22Rv1 (cell line): ENCODE data around the gene HTR7.

Source experiments
- H3K27ac ChIP-seq: fragments of 450-650 bp; 2 replicates; pipeline ENCODE4 v1.5.1; 2017
- ZFX ChIP-seq: fragments of 450-650 bp; IDR thresholded peaks from 2 replicates; pipeline ENCODE4 v1.6.1; 2017; ENCODE audit warnings: antibody characterized with exemption, borderline replicate concordance
- TF ChIP-seq, protein P1 (sequence below): fragments of 450-650 bp; IDR thresholded peaks from 2 replicates; pipeline ENCODE4 v1.5.1; 2017; ENCODE audit warnings: mild to moderate bottlenecking

The HTR7 gene

DNA sequence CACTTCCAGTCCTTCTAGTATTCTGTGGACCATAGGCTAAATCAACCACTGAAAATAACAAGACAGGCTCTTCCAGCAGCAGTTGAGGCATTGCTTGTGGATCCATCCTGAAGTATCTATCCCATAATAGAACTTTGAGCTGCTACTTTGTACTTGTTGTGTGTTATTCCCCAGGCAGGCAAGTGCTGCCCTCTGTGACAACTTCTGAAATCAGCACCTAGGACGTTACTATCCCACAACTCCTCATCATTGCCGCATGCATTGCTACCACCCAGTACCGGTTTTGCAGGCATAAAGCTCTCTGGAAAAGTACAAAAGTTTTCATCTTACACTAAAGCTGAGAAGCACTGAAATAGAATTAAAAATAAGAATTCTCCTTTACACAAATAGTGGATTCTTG, 145.3 kb downstream of the HTR7 start:
- H3K27ac ChIP-seq: no peak overlapping the region
- TF ChIP-seq ZFX: no peak
- TF ChIP-seq, protein P1, sequence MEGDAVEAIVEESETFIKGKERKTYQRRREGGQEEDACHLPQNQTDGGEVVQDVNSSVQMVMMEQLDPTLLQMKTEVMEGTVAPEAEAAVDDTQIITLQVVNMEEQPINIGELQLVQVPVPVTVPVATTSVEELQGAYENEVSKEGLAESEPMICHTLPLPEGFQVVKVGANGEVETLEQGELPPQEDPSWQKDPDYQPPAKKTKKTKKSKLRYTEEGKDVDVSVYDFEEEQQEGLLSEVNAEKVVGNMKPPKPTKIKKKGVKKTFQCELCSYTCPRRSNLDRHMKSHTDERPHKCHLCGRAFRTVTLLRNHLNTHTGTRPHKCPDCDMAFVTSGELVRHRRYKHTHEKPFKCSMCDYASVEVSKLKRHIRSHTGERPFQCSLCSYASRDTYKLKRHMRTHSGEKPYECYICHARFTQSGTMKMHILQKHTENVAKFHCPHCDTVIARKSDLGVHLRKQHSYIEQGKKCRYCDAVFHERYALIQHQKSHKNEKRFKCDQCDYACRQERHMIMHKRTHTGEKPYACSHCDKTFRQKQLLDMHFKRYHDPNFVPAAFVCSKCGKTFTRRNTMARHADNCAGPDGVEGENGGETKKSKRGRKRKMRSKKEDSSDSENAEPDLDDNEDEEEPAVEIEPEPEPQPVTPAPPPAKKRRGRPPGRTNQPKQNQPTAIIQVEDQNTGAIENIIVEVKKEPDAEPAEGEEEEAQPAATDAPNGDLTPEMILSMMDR: peak; percentile 12; the same call in 1 of the 2 replicates

DNA sequence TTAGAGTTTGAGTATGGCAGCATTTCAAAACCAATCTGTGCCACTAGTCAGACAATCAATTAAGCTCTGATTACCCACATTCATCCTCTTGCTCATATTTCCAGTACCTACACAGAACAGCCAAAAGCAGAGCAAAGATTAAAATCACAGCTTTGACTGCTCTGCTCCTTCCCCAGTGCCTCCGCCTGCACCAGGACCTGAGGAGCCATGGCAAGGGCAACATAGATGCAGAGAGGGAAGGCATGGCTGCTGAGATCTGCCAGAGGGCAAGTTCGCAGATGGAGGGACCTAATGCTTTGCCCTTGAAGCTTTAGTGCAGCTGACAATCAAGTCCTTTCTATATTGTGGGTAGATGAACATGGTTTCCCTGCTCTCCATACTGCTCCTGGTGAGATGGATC, 148.1 kb downstream of the HTR7 start:
- no peak overlapping the region for H3K27ac ChIP-seq
- no peak for TF ChIP-seq ZFX
- TF ChIP-seq, protein P1: no peak

DNA sequence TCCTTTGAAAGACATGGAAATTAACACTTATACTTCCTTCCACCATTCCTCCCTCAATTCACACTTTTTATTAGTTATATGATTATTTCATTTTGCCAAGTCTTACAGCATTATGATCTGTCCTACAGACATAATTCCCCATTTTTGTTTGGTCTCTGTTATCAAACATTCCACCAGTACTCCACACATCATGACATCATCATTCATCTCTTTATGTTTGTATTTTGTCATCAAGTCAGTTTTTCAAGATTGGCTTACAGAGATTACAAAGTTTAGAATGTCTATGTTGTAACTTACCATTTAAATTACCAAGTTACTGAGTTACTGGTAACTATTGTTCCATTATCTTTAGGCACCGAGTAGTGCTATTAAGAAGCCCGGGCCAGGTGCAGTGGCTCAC, 150.2 kb downstream of the HTR7 start:
- H3K27ac ChIP-seq: no peak overlapping the region
- TF ChIP-seq, protein P1: no peak
- TF ChIP-seq ZFX: no peak

DNA sequence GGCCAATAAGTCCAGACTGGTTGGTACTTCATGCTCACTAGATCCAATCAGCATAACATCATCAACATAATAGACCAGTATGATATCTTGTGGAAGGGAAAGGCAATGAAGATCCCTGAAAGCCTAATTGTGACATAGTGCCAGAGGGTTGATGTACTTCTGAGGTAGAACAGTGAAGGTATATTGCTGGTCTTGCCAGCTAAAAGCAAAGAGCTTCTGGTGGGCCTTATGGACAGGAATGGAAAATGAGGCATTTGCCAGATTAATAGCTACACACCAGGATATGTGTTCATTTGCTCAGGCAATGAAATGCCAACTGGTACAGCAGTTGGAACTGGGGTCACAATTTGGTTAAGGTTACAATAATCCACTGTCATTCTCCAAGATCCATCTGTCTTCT, 156.4 kb downstream of the HTR7 start:
- no peak overlapping the region for H3K27ac ChIP-seq
- no peak for TF ChIP-seq ZFX
- TF ChIP-seq, protein P1: no peak

DNA sequence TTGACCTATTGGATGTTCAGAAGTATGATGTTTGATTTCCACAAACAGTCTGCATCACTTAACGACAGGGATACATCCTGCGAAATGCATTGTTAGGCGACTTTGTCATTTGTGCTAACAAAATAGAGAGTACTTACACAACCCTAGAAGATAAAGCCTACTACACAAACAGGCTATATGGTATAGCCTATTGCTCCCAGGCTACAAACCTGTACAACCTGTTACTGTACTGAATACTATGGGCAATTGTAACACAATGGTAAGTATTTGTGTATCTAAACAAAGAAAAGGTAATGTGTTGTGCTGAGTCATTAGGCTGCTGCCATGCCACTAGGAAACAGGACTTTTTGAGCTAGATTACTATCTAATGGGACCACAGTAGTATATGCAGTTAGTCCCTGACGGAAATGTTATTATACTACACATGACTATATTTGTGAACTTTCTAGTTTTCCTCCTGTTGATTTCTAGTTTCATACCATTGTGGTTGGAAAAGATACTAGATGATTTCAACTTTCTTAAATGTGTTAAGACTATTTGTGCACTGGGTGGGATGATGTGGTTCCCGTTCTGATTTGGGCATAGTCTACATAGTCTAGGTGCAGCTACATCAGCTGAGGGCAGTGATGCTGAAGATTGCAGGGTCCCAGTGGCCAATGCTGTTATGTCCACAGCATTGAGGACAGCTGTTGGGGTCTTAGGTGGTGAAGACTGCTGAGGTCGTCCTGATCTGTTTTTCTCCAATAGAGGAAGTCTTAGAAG, 161.7 kb downstream of the HTR7 start:
- H3K27ac ChIP-seq: no peak overlapping the region
- TF ChIP-seq ZFX: no peak
- TF ChIP-seq, protein P1: no peak
